GM18867 (cell line): ENCODE data around the gene CTSL.

Experiments used
- ATAC-seq: cut with Tn5 transposase; IDR thresholded peaks from one replicate; pipeline ENCODE4 v1.9.1; 2021; ENCODE audit warnings: mild to moderate bottlenecking, moderate library complexity; ENCODE audit not compliant: unreplicated experiment

CTSL gene

DNA sequence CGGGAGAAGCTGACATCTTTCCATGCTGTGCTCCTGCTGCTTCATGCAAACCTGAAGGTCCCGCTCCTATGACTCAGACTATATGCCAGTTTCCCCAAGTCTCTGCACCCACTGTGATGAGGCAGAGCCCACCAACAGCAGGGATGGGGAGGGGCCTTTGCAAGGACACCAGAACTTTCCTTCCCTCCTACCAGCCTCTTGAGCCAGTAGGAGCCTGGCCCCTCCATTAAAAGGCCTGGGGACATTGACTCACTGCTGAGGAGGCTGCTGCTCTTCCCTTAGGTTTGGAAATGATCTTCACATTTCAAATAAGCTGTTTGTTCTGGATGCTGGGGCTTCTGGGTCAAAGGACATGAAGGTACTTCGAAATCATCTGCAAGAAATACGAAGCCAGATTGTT, 26.1 kb upstream of the CTSL start:
- ATAC-seq: no peak

DNA sequence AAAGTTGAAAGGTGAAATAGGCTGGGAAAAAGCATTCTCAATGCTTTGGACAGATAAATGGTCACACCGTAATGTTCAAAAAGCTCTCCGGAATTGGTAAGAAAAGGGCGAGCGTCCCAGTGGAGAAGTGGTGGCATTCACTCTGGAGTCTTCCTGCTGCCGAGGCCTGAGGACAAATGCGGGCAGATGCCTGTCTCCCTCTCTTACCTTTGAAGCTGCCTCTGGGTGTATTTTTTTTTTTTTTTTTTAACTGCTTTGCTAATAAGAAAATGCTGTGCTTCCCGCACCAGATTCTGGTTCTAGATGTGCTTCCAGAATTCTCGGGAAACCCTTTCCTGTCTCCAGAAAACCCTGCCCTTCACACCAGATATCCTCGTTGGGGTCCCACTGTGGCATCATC, 24.4 kb upstream of the CTSL start:
- no peak for ATAC-seq

- no peak for ATAC-seq
Measured at GRCh38 chr9:87701931-87702421, 23.9 kb upstream of the CTSL start.

DNA sequence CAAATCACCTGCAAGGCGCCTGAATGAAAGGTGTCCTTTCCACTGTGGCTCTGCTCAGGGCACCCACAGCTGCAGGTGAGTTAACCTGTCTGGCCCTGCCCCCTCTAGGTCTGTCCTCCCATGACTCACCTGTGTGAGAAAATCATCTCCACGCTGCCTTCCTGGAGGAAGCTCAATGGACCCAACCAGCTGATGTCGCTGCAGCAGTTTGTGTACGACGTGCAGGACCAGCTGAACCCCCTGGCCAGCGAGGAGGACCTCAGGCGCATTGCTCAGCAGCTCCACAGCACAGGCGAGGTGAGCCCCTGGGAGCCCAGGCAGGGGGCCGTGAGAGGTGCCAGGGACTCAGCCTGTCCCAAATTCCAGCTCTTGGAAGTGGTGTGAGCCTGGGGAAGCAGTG, 23.0 kb upstream of the CTSL start:
- ATAC-seq: no peak

- ATAC-seq: no peak
Measured at GRCh38 chr9:87703636-87704276, 22.2 kb upstream of the CTSL start.

GRCh38 chr9:87704342-87704741, 21.6 kb upstream of the CTSL start:
- ATAC-seq: no peak

GRCh38 chr9:87706066-87706739, 19.7 kb upstream of the CTSL start:
- ATAC-seq: no peak

- no peak for ATAC-seq
Measured at GRCh38 chr9:87707805-87708506, 18.0 kb upstream of the CTSL start.

GRCh38 chr9:87708546-87708945, 17.4 kb upstream of the CTSL start:
- ATAC-seq: no peak

GRCh38 chr9:87708986-87709728, 16.8 kb upstream of the CTSL start:
- ATAC-seq: no peak

DNA sequence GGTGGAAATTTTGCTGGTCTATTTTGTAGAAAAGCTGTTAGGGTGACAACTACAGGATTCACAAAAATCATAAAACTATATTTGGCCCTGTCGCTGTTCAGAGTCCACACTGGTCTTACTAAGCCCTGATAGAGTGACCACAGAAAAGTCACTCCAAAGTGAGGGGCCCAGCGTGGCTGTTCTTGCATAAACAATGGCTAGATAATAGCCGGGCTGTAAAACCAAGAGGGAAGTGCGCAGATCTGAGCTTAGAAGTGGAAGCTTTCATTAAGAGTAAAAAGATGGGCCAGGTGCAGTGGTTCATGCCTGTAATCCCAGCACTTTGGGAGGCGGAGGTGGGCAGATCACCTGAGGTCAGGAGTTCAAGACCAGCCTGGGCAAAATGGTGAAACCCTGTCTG, 15.5 kb upstream of the CTSL start:
- no peak for ATAC-seq

DNA sequence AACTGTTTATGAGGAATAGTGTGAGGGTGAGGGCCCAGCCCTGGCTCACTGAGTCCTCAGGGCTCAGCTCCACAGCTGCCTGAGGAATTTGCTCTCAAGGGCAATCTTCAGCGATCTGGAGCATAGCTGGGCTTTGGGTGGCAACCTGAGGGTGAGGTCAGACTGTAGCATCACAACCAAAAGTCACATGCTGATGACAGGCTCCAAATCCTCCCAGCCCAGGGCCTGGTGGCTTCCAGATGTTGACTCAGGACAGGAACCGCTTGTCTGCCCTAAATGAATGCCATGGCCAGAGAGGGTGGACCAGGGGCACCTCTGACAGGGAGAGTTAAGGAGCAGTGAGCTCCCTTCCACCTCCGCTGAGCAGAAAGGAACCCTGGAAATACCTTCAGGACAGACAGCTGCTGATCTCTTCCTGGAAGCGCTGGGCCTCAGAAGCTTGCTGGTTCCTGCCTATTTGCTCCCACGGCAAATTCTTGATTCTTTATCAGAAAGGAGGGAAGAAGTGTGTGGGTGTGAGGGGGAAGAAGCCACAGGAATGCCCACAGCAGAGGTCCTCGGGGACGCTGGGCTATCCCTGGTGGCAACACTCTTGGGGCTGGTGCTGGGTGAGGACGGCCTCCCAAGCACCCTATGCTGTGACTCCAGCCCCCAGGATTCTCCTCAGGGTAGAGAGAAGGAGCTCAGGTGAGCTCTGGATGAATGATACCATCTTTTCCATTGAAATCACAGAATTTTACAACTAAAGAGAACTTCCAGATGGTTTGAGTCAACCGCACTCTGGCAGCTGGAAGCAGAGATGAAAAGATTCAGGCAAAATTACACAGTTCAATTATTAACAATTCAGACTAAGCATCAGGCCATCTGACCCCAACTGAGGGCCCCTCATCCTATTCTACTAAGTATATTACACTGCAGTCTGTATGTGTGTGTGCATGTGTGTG, 13.8 kb upstream of the CTSL start:
- no peak for ATAC-seq

DNA sequence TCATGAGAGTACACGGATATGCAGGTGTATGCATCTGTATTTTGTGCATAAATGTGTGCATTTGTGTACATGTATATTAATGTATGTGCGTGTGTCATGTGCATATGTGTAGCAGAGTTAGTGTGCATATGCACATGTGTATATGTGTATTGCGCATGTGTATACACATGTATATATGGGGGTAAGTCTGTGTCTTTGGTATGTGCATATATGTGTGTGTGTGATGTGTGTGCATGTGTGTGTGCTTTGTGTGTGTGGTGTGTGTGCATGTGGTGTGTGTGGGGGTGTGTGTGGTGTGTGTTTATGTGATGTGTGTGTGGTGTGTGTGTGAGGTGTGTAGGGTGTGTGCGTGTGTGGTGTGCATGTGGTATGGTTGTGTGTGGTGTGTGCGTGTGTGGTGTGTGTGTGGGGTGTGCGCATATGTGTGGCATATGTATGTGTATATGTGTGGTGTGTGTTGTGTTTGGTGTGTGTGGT, 13.1 kb upstream of the CTSL start:
- ATAC-seq: no peak

DNA sequence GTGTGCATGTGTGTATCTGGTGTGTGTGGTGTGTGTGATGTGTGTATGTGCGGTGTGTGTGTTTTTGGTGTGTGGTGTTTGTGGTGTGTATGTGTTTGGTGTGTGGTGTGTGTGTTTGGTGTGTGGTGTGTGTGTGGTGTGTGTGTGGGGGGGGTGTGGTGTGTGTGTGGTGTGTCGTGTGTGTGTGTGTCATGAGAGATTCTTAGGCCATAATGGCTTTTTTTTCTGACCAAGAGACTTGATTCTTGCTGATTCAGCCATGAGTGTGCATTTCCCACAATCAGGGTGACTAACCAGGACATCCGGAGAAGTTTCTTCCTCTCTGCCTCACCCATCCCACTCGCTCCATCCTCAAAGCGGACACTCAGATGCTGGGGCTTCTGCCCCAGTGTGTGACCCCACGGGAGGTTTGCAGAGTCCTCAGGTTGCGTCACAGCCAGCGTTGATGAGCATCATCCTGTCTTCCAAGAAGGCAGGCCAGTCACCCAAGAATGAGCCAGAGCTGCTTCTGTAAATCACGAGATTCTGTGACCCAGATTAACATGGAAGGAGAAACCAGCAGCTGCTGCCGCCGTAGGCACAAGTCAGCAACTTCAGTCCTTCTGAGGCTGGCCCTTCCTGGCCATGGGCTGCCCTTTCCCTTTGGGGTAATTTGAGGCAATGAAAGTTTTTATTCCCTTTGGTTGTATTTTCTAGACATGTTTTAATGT, 12.5 kb upstream of the CTSL start:
- no peak for ATAC-seq

DNA sequence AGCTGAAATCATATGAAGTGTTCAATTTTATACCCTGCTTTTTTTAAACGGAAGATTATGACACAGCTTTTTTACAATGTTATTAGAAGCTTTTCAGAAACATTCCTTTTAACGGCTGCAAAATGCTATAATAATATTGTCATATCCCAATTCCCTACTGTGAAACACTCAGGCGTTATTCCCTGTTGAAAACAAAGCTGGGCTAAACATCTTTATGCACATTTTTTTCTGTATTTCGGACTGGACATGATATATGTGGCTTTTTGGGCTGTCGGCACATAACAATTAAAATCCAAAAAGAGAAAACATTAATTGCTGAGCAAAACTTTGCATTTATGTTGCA, 12.0 kb upstream of the CTSL start:
- no peak for ATAC-seq

DNA sequence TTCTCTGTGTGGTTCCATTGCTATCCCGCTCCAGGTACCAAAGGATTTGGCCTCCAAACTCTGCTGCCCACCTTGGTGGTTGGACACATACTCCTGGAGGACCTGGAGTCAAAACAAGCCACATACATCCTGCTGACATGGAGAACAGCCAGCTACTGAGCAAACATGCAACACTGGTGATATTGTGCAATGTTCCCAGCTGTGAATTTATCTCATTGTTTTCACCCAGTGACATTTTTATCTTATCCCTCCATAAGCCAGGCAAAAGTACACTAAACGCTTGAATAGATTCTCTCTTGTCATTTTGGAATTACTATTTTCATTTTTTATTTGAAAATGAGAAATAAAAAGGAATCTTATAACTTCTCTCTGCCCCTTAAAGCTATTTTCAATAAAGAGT, 11.1 kb upstream of the CTSL start:
- ATAC-seq: no peak

- ATAC-seq: no peak
Measured at GRCh38 chr9:87716141-87716540, 9.8 kb upstream of the CTSL start.

- no peak for ATAC-seq
Measured at GRCh38 chr9:87717456-87717855, 8.5 kb upstream of the CTSL start.

GRCh38 chr9:87718231-87718630, 7.7 kb upstream of the CTSL start:
- no peak for ATAC-seq
